Transverse colon (tissue), 4 donors: ENCODE measurements around the gene ESYT1. TPM values are rescaled to one million over a fixed set of nuclear protein-coding genes. Genes with fewer than 3 reads are reported as not detected.

Experiments
- DNase-seq: peaks from one replicate; pipeline ENCODE4 v3.0.0-alpha.2; 2019
- H3K27ac ChIP-seq, 4 donors: fragments of 200-600 bp; sonication (generic); 2 replicates each; pipeline ENCODE4 v1.5.1; 2016 to 2018; ENCODE audit warnings: inconsistent platforms in 4 of 4
- H3K27me3 ChIP-seq: fragments of 200-600 bp; sonication (generic); 2 replicates; pipeline ENCODE4 v1.5.1; 2017; ENCODE audit warnings: inconsistent platforms
- H3K36me3 ChIP-seq, 4 donors: fragments of 200-600 bp; sonication (generic); 2 replicates each; pipeline ENCODE4 v1.5.1; 2017 to 2019; ENCODE audit warnings: inconsistent platforms in 4 of 4
- H3K4me1 ChIP-seq, 4 donors: fragments of 200-600 bp; sonication (generic); 2 replicates each; pipeline ENCODE4 v1.5.1; 2017 to 2020; ENCODE audit warnings: inconsistent platforms in 4 of 4
- H3K4me3 ChIP-seq, 4 donors: fragments of 200-600 bp; sonication (generic); 1 replicate in 1 of 4; 2 replicates in 3 of 4; pipeline versions ENCODE4 v1.5.1 to v1.6.1; 2017 to 2019; ENCODE audit warnings: inconsistent platforms in 4 of 4
- H3K9me3 ChIP-seq, 2 donors: fragments of 200-600 bp; sonication (generic); 2 replicates each; pipeline ENCODE4 v1.5.1; 2017 to 2019; ENCODE audit warnings: inconsistent platforms in 2 of 2
- EP300 ChIP-seq: sonication (generic); formaldehyde crosslinking; IDR thresholded peaks from one replicate; pipeline ENCODE4 v1.6.1; 2017; ENCODE audit warnings: antibody characterized with exemption, low read depth
- POLR2A ChIP-seq: fragments of 450-650 bp; IDR thresholded peaks from one replicate; pipeline ENCODE4 v1.6.1; 2016; ENCODE audit warnings: antibody characterized with exemption, mild to moderate bottlenecking, moderate library complexity
- POLR2AphosphoS5 ChIP-seq, 3 donors: sonication (generic); formaldehyde crosslinking; IDR thresholded peaks; one replicate each; pipeline ENCODE4 v1.6.1; 2016; ENCODE audit warnings: antibody characterized with exemption in 3 of 3
- WGBS, 2 donors: methylation state at CpG; one replicate each; pipeline ENCODE4 v1.1.5; 2018; ENCODE audit warnings: low coverage in 1 of 2; 5-methylcytosine and 5-hydroxymethylcytosine counted together
- in situ Hi-C, 4 donors: fragments of 200-750 bp; cut with MboI; loops; one replicate each; pipeline versions ENCODE4 v1.15.0 to v1.15.1; 2017; ENCODE audit warnings: low sequenced_read_pairs in 3 of 4, low pct_ligation_motif_present in 1 of 4, low pct_unique_long_range_greater_than_20kb in 1 of 4
- intact Hi-C: fragments of 100-400 bp; cut with DNase I; formaldehyde crosslinking; loops from one replicate; pipeline ENCODE4 v1.15.1; 2023; ENCODE audit warnings: low total_unique reads
- total RNA-seq, 4 donors: library from RNA; depleted of rRNA; stranded (reverse); fragments of >200 nt; gene quantifications; one replicate each; pipeline ENCODE4 v1.1.0, GENCODE V29; 2016
- TF ChIP-seq, protein P1 (sequence below), 5 experiments: fragments of 200-600 bp in 3 of 5; fragments of 450-650 bp in 2 of 5; sonication (generic) in 3 of 5; IDR thresholded peaks; 1 replicate in 2 of 5; 2 replicates in 3 of 5; pipeline ENCODE4 v1.5.1; 2016 to 2017; ENCODE audit warnings: antibody characterized with exemption in 5 of 5, inconsistent platforms in 3 of 5, mild to moderate bottlenecking in 2 of 5, moderate library complexity in 1 of 5

The ESYT1 gene
- total RNA-seq, 4 donors from 2014 or later: 94.2 to 133 (median 97.9) TPM

DNA sequence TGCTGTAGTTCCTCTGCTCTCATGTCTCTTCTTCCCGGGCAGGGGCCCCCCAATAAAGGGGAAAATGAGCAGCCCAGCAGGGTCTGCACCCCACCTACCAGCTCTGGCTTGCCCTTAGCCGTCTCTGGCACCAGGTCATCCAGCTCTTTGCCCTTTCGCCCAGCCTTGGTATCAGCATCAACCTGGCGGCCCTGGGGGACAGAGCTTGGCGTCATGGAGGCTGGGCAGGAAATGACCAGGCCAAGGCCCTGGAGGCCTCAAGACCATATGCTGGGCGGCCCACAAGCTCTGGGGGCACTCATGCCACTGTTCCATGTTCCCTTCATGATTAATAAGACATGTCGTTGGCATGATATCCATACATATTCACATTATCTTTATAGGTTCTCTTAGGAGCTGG lies 44.8 kb downstream of the ESYT1 start:
- Histone ChIP-seq H3K27me3 (no peaks in the 10 kb centered on the region), H3K4me1 (no peaks in the 10 kb centered on the region), H3K4me3 (no peak overlapping the region), H3K27ac (no peak overlapping the region), H3K9me3 (no peaks in the 10 kb centered on the region), H3K36me3 (peaks cover 0 to 85% (median 41%) of the 10 kb centered on the region in 4 donors)
- intact Hi-C loops: no loop called here
- TF ChIP-seq POLR2A: no peak
- no peak for TF ChIP-seq EP300
- no peak for TF ChIP-seq POLR2AphosphoS5 (IDR thresholded peaks at IDR 0.05)
- TF ChIP-seq, protein P1, sequence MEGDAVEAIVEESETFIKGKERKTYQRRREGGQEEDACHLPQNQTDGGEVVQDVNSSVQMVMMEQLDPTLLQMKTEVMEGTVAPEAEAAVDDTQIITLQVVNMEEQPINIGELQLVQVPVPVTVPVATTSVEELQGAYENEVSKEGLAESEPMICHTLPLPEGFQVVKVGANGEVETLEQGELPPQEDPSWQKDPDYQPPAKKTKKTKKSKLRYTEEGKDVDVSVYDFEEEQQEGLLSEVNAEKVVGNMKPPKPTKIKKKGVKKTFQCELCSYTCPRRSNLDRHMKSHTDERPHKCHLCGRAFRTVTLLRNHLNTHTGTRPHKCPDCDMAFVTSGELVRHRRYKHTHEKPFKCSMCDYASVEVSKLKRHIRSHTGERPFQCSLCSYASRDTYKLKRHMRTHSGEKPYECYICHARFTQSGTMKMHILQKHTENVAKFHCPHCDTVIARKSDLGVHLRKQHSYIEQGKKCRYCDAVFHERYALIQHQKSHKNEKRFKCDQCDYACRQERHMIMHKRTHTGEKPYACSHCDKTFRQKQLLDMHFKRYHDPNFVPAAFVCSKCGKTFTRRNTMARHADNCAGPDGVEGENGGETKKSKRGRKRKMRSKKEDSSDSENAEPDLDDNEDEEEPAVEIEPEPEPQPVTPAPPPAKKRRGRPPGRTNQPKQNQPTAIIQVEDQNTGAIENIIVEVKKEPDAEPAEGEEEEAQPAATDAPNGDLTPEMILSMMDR (IDR thresholded peaks at IDR 0.05): no peak
- in situ Hi-C loops: no loop called here
- WGBS, 2 donors: 91% methylated on average over 7 of the region's 7 CpGs; no CpG with 5 or more reads in 1 of the 2 donors
- DNase-seq: no peak

- no peak overlapping the region for H3K27ac ChIP-seq
- H3K4me1 ChIP-seq: no peaks in the 10 kb centered on the region
- H3K9me3 ChIP-seq: no peaks in the 10 kb centered on the region
- 91% methylated on average over 3 of the region's 3 CpGs; no CpG with 5 or more reads in 1 of the 2 donors for WGBS, 2 donors
- H3K36me3 ChIP-seq: peaks cover 0 to 82% (median 38%) of the 10 kb centered on the region in 4 donors
- DNase-seq: no peak
- in situ Hi-C loops (no loop called here), intact Hi-C loops (no loop called here)
- no peaks in the 10 kb centered on the region for H3K27me3 ChIP-seq
- TF ChIP-seq, protein P1 (IDR thresholded peaks at IDR 0.05): no peak
- TF ChIP-seq EP300 (no peak), POLR2A (no peak), POLR2AphosphoS5 (IDR thresholded peaks at IDR 0.05) (no peak)
- H3K4me3 ChIP-seq: no peak overlapping the region
These were observed 50.3 kb downstream of the ESYT1 start for GRCh38 chr12:56178347-56178746.

DNA sequence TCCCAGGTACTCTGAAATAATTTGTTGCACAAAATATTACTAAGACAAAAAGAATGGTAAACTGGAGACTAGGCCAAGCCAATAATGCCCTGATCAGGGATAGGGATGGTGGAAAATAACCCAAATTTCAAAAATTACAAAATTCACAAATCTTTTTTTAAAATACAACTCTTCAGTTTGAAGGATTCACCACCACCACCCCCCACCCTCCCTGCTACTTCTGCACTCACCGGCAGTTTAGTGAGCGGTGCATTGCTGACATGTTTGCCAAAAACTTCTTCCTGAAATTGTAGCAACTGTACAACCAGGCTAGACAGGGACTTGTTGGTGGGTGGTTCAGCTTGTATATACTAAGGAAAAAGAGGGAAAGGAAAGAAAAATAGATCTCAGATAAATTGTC lies 58.9 kb downstream of the ESYT1 start:
- peak overlapping the region in 2 of 4 donors; percentile 15 to 99 for H3K27ac ChIP-seq
- H3K36me3 ChIP-seq: peaks cover 0 to 38% (median 18%) of the 10 kb centered on the region in 4 donors
- no peaks in the 10 kb centered on the region for H3K9me3 ChIP-seq
- no peak for DNase-seq
- H3K4me3 ChIP-seq: no peak overlapping the region
- intact Hi-C loops (no loop called here), in situ Hi-C loops (loop anchor here in 2 of 4 donors (5.0 to 10.0 kb wide), 2 partner anchors 55 to 62 kb away; partner anchors contain the start of gene ESYT1 (in 1 of the 2))
- H3K27me3 ChIP-seq: no peaks in the 10 kb centered on the region
- TF ChIP-seq POLR2A (no peak), EP300 (no peak), POLR2AphosphoS5 (IDR thresholded peaks at IDR 0.05) (no peak)
- TF ChIP-seq, protein P1 (IDR thresholded peaks at IDR 0.05): no peak
- 59 to 69% methylated on average over 2 of the region's 2 CpGs for WGBS, 2 donors
- peaks cover 12 to 28% (median 22%) of the 10 kb centered on the region in 4 donors for H3K4me1 ChIP-seq

GRCh38 chr12:56188131-56188777 lies 60.2 kb downstream of the ESYT1 start:
- Histone ChIP-seq H3K4me3 (peak overlapping the region; percentile 87 to 99 (median 98)), H3K27ac (peak overlapping the region; percentile 95 to 100 (median 99)), H3K4me1 (peaks cover 12 to 28% (median 22%) of the 10 kb centered on the region in 4 donors), H3K9me3 (no peaks in the 10 kb centered on the region), H3K27me3 (no peaks in the 10 kb centered on the region), H3K36me3 (peaks cover 0 to 26% (median 12%) of the 10 kb centered on the region in 4 donors)
- WGBS, 2 donors: 5 to 43% methylated on average over 1 to 10 of the region's 10 CpGs
- in situ Hi-C loops: loop anchor here in 2 of 4 donors (5.0 to 10.0 kb wide), 2 partner anchors 56 to 63 kb away; partner anchors contain the start of gene ESYT1 (in 1 of the 2)
- intact Hi-C loops: loop anchor here (2.0 kb wide), 1 partner anchor 69 kb away; the partner anchor contains the start of gene ZC3H10
- TF ChIP-seq POLR2A (no peak), EP300 (no peak), POLR2AphosphoS5 (IDR thresholded peaks at IDR 0.05) (no peak)
- TF ChIP-seq, protein P1 (IDR thresholded peaks at IDR 0.05): no peak
- no peak for DNase-seq
